Mesothelial cell of epicardium (in vitro differentiated cells): ENCODE results near the gene SORCS3. TPM values are rescaled to one million over a fixed set of nuclear protein-coding genes. Genes with fewer than 3 reads are reported as not detected.

Experiments
- DNase-seq, 2 experiments: peaks; one replicate each; pipeline ENCODE4 v3.0.0; 2021; ENCODE audit warnings: low spot score in 2 of 2; ENCODE audit not compliant: unreplicated experiment in 2 of 2
- H3K27ac Mint-ChIP-seq: 2 replicates; pipeline ENCODE4 v1.8.0; 2021; ENCODE audit warnings: mixed read lengths
- H3K27me3 Mint-ChIP-seq: 2 replicates; pipeline ENCODE4 v1.8.0; 2021; ENCODE audit warnings: low read depth, mixed read lengths
- H3K36me3 Mint-ChIP-seq: 2 replicates; pipeline ENCODE4 v1.8.0; 2021; ENCODE audit warnings: mixed read lengths
- H3K4me1 Mint-ChIP-seq: 2 replicates; pipeline ENCODE4 v1.8.0; 2021; ENCODE audit warnings: mixed read lengths
- H3K4me3 Mint-ChIP-seq: 2 replicates; pipeline ENCODE4 v1.8.0; 2021; ENCODE audit warnings: mild to moderate bottlenecking, moderate library complexity, mixed read lengths
- H3K9me3 Mint-ChIP-seq: 2 replicates; pipeline ENCODE4 v1.8.0; 2021; ENCODE audit warnings: mixed read lengths
- CTCF ChIP-seq: fragments of 200-600 bp; sonication (generic); IDR thresholded peaks from one replicate; pipeline ENCODE4 v1.5.0; 2021; ENCODE audit warnings: antibody characterized with exemption; ENCODE audit not compliant: unreplicated experiment
- total RNA-seq: library from RNA; stranded (reverse); gene quantifications from 3 replicates; pipeline ENCODE4 v1.2.1, GENCODE V29; 2021

SORCS3 gene
- total RNA-seq, 1 donor from 2014 or later, result 0.04 TPM

DNA sequence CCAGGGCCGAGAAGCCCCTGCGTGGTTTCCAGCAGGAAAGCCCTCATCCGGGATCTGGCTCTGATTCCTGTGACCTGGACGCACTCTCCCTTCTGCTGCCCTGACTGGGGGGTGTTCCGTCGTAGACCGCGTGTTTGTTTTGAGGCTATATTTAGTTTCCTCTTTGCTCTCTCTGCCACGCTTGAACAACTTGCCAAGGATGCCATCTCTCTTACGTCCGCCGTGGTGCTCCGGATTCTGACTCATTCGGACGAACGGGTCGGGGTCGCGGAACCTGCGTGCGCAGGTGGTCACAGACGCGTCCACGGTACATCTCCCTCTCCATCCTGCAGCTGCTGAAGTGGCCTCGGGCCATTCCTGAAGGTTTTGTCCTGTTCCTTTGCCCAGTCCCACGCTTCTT is 10.4 kb upstream of the SORCS3 start:
- no peak overlapping the region for H3K27ac Mint-ChIP-seq
- H3K4me1 Mint-ChIP-seq, result no peaks in the 10 kb centered on the region
- H3K9me3 Mint-ChIP-seq, result no peaks in the 10 kb centered on the region
- DNase-seq, result no peak
- H3K4me3 Mint-ChIP-seq, result no peak overlapping the region
- no peaks in the 10 kb centered on the region for H3K36me3 Mint-ChIP-seq
- H3K27me3 Mint-ChIP-seq, result peaks cover 89% of the 10 kb centered on the region
- TF ChIP-seq CTCF, result no peak

DNA sequence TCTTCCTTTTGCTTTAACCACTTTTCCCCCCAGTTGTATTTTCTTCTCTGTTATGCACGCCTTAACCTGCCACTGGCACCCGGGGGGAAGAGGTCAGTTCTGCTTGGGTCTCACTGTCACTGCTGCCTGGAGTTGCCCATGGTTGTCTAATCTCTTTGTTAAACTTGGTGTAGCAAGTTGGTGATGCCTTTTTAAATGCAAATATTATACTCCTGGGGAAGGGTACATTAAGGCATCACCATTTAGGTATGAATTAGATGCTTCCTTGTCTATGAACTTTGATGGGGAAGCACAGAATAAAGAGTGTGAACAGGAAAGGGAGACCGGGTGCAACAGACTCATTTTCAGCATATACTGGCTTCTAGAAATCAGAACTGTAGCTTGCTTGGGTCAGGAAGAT is 9.1 kb upstream of the SORCS3 start:
- Mint-ChIP-seq H3K27me3 (peaks cover 94% of the 10 kb centered on the region), H3K36me3 (no peaks in the 10 kb centered on the region), H3K4me3 (no peak overlapping the region)

GRCh38 chr10:104638861-104639589 is 2.1 kb upstream of the SORCS3 start:
- no peaks in the 10 kb centered on the region for H3K9me3 Mint-ChIP-seq
- TF ChIP-seq CTCF, result peak; percentile 83
- peak; percentile 25 to 60 for DNase-seq
- H3K27ac Mint-ChIP-seq, result no peak overlapping the region
- H3K36me3 Mint-ChIP-seq, result no peaks in the 10 kb centered on the region
- H3K4me3 Mint-ChIP-seq, result peak overlapping the region; percentile 58
- peaks cover 23% of the 10 kb centered on the region for H3K4me1 Mint-ChIP-seq
- peaks cover 92% of the 10 kb centered on the region for H3K27me3 Mint-ChIP-seq

More for the DNA sequence above, 9.1 kb upstream of the SORCS3 start:
- H3K9me3 Mint-ChIP-seq, result no peaks in the 10 kb centered on the region
- H3K4me1 Mint-ChIP-seq, result no peaks in the 10 kb centered on the region
- no peak overlapping the region for H3K27ac Mint-ChIP-seq
- TF ChIP-seq CTCF, result no peak
- no peak for DNase-seq

DNA sequence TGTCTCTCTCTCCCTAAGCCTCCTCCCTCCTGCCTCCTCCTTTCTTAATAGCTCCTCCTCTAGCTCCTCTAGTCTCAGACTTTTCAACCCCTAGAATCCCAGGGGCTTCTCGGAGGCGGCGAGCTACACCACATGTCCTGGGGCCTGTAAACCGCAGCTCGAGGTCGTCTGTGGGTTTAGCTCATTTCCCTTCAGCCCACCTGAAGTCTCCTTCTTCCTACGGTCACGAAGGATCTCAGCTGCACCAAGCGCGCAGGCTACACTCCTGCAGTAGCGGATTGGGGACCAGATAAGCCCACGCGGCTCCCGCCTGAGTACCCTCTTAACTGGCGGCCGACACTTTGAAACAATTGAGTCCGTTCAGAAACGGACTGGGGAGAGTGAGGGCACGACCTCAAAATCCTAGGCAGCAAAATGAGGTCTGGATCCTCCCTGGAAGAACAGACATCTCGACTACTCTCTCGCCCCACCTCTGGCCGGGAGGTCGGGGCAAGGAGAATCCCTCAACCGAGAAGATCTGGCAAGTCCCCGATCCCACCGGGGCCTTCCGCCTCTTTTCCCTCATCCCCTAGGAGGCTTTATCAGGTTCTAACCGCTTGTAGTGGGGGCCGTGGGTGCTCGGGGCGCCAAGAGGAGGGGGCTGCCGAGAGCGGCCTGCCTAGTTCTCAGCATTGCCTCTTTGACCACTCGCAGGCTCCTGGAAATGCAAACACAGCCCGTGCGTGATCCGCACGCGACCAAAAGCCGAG is 1.3 kb upstream of the SORCS3 start:
- Mint-ChIP-seq H3K27ac (no peak overlapping the region), H3K9me3 (no peaks in the 10 kb centered on the region), H3K36me3 (no peaks in the 10 kb centered on the region), H3K4me1 (peaks cover 23% of the 10 kb centered on the region), H3K4me3 (peak overlapping the region; percentile 58), H3K27me3 (peaks cover 92% of the 10 kb centered on the region)
- DNase-seq, result no peak
- TF ChIP-seq CTCF, result no peak

DNA sequence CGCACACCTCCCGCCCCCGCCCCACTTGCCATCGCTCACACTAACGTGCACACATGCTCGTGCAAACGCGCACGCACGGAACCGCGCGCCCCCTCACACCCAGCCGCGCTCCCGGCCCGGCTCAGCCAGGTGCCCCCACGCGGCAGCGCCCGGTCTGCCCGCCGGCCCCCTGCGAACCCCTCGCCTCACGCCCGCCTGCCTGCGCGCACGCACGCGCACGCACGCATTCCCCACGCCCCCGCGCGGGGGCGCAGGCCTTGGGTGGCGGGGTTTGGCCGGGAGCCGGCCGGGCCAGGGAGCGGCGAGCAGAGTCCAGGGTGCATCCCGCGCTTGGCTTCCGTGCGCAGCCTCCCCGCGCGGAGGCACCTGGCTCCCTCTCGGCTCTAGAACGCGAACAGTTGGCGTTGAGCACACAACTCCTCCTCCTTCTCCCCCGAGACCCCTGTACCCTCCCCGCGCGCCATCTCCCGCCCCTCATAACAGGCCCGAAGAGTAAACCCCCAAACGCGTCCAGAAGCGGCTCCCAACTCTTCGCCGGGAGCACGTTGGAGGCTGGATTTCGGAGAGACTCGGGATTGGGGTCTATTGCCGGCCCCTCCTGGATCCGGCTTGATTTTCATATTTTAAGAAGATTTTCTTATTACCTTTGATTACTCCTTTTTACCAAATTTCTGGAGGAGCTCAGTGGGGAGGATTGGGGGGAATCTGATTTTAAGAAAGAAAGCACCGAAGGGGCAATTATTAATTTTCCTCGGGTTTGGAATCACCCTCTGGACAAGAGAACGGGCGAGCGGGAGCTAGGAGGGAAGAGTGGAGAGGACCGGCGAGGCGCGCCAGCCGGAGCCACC is 527 bp upstream of the SORCS3 start:
- Mint-ChIP-seq H3K36me3 (no peaks in the 10 kb centered on the region), H3K27ac (no peak overlapping the region), H3K27me3 (peaks cover 93% of the 10 kb centered on the region), H3K4me3 (peak overlapping the region; percentile 58), H3K4me1 (peaks cover 23% of the 10 kb centered on the region), H3K9me3 (no peaks in the 10 kb centered on the region)
- no peak for DNase-seq
- TF ChIP-seq CTCF, result no peak
